ENCODE data around the gene GRIA3. TPM values are rescaled to one million over a fixed set of nuclear protein-coding genes. Genes with fewer than 3 reads are reported as not detected.

Gene GRIA3
- total RNA-seq, 4 donors from 2014 or later = 0.19 to 1.1 (median 0.55) TPM

DNA sequence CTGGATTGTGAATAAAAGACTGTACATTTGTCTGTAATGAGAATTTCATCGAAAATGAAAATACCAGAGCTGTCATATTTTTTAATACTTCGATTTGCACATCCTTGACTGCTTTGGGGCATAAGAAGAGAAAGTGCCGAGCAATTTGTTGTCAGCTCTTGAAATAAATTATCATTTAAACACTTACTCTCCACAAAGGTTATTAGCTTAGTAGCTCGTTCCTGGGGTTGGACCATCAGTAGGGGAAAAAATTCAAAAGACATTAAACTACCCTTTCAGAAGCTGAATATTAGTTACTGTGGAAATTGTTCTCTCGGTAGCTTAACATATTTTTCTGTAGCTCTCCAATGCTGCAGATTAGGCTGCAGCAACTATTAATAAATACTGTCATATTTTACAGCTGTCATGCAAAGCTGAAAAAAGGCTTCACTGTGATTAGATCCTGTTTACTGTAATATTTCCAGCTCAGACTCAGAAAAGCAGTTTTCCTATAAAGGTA, 76.9 kb downstream of the GRIA3 start:
- TF ChIP-seq CTCF (IDR thresholded peaks at IDR 0.05) = no peak
- ATAC-seq (ENCODE audit: low FRiP score) (no peak), DNase-seq (ENCODE audit: low spot score) (no peak)

GRCh38 chrX:123263270-123263669, 79.2 kb downstream of the GRIA3 start:
- DNase-seq (ENCODE audit: low spot score) = no peak
- no peak for ATAC-seq (ENCODE audit: low FRiP score)
- TF ChIP-seq CTCF (IDR thresholded peaks at IDR 0.05) = no peak

DNA sequence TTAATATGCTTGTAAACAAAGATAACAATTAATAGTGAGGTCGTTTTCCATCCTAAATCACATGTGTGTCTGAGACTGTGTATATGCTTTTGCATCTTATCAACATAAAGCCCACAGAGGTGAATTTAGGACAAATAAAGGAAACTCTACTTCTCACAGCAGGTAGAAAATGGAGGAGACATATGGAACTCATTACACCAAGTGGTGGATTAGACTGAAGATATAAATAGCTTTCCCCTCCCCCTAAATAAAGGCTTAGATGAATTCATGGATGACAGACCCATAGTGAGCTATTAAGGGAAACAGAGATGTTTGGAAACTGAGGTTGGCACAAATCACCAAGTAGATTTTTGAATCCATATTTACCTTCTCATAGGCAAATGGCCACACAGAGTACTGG, 79.7 kb downstream of the GRIA3 start:
- no peak for DNase-seq (ENCODE audit: low spot score)
- ATAC-seq (ENCODE audit: low FRiP score) = no peak
- TF ChIP-seq CTCF (IDR thresholded peaks at IDR 0.05) = no peak

DNA sequence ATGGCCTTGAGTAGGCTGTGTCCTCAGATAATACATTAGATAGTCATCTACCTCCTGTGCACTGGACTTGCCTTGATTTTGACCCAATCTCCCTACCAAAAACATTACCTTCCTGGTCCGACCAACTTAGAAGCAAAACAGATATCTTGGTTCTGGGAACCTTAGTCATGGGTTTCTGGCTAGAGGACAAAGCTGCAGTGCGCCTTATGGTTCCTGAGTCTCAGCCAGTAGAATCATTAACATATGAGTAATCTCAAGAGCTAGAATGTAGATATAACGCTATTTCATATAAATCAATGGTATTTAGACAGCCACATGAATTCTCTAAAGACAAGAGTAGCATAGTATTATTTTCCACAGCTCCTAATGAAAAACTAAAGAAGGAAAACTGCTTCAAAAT, 83.1 kb downstream of the GRIA3 start:
- no peak for TF ChIP-seq CTCF (IDR thresholded peaks at IDR 0.05)
- peak; percentile 62 for ATAC-seq (ENCODE audit: low FRiP score)
- no peak for DNase-seq (ENCODE audit: low spot score)

- ATAC-seq (ENCODE audit: low FRiP score) (no peak), DNase-seq (ENCODE audit: low spot score) (no peak)
- no peak for TF ChIP-seq CTCF (IDR thresholded peaks at IDR 0.05)
Observed at GRCh38 chrX:123271902-123272301, 87.8 kb downstream of the GRIA3 start.

- DNase-seq (ENCODE audit: low spot score) (no peak), ATAC-seq (ENCODE audit: low FRiP score) (no peak)
- no peak for TF ChIP-seq CTCF (IDR thresholded peaks at IDR 0.05)
Observed at GRCh38 chrX:123272630-123273029, 88.6 kb downstream of the GRIA3 start.

DNA sequence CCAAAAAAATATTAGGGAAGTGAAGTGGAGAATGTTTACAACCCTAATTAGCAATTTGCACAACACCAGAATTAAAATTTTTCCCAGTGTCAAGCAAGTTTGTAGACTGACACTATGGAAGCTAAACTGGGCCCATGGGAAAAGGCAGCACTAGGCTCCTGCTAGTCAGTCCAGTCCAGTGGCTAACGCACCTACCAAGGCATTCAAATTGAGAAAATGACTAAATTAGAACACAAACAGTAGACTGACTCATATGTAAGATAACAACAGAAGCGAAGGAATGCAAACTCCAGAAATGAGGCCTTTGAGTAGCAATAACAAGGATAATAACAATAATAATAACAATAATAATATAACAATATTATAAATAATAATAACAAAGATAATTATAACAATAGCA, 90.7 kb downstream of the GRIA3 start:
- DNase-seq (ENCODE audit: low spot score) = no peak
- no peak for TF ChIP-seq CTCF (IDR thresholded peaks at IDR 0.05)
- no peak for ATAC-seq (ENCODE audit: low FRiP score)
